Activated CD4-positive, alpha-beta T cell treated with anti-CD3 and anti-CD28 coated beads, Interleukin-2, amount 50 U/mL, for 48 hours (primary cell): Measurements from ENCODE around the gene DAPK1.
"Not testable (repeated sequence)": the region's sequence is repeated elsewhere in the genome, so short reads cannot be mapped to it uniquely, and the experiment has no call there.

ENCODE experiments used
- DNase-seq, 2 experiments: peaks; one replicate each; pipeline ENCODE4 v3.0.0-alpha.2; 2020

Gene DAPK1

DNA sequence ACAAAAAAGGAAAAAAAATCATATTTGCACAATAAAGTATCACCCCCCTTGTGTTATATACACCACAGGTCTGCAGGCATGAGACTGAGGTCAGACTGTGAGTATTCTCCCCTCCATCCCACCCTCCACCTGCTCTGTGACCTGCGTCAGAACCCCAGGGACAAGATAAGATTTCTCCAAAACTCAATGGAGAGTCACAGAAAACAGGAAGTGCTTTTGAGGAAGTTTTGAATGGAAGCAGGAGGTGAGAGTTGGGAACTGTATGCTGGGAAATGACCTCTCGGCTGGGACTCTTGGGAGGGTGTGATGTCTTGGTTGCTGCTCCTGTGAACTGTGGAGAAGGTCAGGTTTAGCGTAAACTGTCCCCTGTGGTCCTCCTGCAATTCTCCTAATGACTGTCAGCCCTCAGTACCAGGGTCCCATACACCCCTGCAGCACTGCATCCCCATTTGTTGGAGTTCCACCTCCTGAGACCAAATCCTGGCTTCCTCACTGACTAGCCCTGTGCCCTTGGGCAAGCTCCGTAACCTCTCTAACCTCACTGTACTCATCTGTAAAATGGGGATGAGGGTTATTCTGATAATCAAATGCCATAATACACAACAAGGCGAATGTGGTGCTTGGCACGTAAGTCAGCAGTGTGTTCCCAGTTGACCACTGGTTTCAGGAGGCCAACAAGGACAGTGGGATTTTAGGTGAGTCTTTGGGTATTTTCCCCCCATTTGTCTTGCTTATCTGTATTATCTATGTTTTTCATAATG is 221.4 kb downstream of the DAPK1 start:
- DNase-seq: no peak

DNA sequence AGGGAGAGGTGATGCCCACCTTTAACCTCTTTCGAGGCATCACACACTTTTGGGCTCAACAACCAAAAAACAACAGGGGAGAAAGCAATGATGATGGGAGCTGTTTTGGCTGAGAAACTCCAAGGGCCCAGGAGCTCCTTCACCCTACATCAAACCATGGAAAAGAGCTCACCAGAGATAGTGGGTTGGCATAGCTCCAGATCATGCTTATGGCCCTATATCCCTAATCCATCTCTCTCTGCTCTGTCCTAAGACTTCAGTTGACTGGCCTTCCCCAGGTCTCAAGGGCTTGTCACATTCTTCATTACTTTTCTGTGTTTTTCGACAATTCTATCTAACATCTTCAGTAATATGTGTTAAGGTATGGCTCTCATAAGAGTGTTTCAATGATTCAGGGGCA is 222.5 kb downstream of the DAPK1 start:
- no peak for DNase-seq

DNA sequence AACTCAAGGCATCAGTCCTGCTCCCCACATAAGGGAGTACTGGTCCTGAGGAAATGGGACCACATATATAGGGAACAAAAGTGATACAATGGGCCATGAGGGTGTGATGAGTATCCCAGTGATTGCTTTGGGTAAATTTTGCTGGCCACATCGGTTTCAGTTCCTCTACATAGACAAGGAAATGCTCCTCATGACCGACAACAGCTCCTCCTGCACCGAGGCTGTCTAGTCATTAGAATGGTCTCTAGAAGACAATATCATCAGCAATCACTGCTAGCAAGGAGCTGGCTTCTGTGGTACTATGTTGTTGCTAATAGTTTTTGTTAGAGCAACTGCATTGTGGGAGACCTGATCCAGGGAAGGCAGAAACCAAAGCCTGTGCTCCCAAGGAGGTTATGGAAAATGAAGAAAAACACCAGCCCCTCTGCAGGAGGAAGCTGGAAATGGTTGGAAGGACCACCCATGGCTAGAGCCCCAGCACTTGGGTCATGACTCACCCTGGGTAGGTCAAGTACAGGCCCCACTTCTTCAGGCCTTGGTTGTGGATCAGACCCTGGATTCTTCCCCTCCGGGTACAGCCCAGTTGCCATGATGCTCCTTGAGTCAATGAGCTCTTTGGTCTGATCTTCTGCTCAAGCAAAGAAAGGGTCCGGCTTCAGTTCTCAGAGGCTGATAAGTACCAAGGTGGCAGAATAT is 224.9 kb downstream of the DAPK1 start:
- no peak for DNase-seq

DNA sequence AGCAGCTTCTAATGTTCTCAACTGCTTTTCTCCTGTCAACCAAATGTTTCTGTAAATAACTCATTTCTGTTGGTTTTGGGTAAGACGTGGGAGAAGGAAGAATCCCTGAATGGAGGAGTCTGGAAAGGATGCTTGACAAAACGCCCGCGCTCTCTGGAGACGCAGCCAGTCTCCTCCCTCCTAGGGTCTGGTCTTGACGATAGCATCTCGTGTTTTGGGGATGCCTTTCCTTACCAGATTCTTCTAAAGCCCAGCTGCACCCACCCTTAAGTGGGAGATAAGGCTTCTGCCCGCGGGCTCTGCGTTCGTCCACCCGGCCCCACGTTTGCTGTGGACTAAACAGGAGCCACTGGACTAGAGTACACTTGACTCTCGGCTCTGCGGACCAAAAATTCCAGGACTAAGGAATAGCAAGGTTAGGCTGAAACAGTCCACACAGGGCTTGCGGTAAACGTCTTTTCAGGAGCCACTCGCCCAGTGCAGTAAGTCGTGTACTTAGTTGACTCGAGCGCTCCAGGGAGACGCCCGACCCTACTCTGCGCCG is 227.8 kb downstream of the DAPK1 start:
- no peak for DNase-seq

DNA sequence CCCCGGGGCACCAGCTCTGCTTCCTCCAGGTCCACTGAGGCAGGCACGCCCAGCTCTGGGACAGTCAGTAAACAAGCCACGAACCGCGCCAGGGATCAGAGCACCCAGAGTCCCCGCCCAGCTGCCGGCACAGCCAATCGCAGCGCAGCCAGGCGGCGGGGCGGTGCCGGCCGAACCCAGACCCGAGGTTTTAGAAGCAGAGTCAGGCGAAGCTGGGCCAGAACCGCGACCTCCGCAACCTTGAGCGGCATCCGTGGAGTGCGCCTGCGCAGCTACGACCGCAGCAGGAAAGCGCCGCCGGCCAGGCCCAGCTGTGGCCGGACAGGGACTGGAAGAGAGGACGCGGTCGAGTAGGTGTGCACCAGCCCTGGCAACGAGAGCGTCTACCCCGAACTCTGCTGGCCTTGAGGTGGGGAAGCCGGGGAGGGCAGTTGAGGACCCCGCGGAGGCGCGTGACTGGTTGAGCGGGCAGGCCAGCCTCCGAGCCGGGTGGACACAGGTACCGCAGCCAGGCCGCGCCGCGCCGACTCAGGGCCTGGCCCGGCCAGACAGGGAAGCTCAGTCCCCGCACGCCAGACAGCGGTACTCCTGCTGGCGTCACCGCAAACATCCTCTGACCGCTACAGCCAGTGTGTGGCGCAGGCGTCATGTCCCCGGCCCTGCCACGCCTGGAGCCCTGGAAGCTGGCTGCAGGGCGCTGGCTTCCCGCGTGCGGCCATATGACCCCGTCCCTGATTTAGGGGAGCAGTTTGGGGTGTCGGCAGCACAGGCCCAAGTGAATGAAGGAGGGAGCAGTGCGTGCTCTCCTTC is 228.4 kb downstream of the DAPK1 start, which contains the start of gene CTSL:
CTSL (plus strand) TSS at position 220 of the 810 bp plus-strand sequence. CDS start 1,485 bp downstream, outside the sequence.
- peak; percentile 57 to 66 for DNase-seq

DNA sequence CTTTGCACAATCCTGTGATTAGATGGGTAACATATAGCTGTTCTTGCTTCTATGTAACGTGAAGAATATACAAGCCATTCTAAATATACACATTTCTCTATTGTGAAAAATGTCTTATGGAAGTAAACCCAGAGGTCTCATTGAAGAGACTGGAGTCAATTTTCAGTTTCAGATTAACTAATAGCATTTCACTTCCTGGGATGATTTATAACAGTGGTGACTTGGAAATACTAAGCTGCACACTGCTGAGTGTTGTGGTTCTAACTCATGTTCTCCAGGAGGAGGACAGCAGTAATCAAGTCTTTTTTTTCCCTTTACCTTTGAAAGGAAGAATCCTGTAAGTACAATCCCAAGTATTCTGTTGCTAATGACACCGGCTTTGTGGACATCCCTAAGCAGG is 231.6 kb downstream of the DAPK1 start:
- DNase-seq: no peak

DNA sequence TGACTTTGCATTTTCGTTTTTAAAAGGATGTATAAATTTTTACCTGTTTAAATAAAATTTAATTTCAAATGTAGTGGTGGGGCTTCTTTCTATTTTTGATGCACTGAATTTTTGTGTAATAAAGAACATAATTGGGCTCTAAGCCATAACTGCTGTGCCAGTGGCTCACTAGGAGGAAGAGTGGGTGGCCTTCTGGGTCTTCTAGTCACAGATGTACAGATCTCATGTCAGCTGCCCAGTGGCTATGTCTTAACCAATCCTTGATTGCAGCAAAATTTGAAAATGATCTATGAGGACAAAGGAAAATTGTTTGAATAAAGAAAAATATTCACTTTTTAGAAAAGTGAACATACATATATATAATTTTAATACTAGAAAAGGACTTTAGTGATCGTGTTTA is 233.7 kb downstream of the DAPK1 start:
- no peak for DNase-seq

DNA sequence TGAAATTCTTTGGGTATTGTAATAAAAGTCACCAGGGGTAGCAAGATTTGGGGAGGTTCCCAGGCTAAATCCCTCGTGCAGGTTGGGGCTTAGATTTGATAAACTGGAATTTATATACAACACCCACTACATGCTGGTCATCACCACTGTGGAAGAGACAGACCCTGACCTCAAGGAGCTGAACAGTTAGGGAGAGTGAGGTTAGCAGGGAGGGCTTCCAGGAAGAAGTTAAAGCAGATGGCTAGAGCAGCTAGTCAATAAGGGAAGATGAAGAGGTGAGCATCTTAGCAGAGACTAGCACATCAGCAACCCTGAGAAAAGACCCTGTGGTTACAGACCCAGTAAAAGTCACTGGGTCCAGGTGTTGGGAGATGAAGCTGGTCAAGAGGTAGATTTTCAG is 234.7 kb downstream of the DAPK1 start:
- DNase-seq: no peak

DNA sequence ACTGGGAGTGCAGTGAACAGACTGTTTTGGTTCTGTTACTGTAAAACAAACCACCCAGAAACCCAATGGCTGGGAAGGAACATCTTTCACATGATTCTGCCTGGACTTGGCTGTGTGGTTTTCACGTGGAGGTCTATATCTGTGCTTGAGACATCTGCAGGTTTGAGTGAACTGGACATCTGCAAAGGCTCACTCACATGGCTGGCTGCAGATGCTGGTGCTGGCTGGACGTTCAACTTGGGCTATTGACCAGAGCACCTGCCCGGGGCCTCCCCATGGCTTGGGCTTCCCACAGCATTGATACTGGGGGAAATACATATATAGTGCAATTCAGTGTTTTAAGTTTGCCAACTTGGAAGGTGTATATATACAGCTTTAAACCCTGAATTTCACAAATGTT is 235.1 kb downstream of the DAPK1 start:
- DNase-seq: no peak

DNA sequence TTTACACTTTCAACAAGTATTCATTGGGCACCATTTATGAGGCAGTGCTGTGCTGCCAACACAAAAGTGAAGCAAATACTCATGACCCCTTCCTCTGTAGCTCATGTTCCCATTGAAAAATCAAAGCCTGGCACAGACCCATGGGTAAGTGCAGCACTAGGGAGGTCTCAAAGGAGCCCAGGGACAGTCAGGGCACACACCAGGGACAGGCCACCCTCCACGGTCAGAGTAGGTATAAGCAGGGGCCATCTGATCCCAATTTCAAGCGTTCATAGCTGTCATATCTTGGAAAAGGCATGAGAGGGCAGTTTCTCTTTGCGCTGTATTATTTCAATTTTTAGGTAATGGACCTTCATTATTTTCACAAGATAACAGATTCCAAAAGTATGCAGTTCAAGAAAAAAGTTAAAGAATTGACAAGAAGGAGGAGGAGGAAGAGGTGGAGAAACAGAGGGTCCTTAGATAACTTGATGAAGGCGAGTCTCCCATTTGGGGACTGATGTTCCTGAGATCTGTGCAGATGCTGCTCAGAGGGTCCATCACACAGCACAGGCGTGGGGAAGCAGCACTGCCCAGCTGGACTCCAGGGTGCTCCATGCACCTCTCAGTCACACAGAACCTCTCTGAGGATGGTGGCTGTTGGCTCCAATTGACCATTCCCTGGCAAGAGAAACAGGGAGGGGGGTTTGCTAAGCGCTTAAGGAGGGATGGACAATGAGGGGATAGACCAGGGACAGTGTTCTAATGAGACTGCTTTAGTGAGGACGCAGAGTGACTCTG is 235.8 kb downstream of the DAPK1 start:
- no peak for DNase-seq

DNA sequence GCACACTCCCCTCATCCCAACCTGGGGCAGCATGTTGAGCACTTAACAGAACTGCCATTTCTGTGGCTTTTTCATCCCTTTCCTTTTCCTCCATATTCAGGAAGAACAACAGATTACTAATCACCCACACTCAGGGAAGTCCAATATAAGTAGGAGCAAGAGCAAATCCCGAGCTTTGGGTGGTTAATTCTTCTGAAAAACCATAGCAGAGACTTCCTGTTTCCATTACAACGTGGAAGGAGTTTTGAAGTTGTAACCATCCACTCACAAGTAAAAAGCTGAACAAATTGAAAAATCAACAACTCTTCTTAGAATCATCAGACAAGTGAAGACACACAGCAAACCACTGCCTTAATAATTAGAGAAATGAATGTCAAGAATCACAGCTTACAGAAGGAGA is 236.4 kb downstream of the DAPK1 start:
- DNase-seq: no peak

DNA sequence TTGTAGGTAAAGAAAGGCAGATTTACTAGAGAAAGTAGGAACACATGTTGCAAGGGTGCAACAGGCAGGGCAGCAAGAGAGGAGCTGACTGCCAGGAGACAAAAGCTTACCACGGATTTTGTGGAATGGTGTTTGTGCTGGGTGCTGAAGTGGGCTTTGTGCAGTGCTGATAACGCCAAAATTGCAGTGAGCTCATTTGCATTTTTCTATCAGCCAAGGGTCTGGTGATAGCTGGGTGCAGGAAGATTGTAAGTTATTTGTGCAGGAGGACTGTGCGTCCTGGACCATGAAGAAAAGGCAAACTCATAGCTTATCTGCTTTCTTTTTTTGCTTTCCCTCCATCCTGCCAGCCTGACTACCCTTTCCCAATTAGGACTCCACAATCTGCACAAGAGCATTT is 241.9 kb downstream of the DAPK1 start:
- DNase-seq: no peak

DNA sequence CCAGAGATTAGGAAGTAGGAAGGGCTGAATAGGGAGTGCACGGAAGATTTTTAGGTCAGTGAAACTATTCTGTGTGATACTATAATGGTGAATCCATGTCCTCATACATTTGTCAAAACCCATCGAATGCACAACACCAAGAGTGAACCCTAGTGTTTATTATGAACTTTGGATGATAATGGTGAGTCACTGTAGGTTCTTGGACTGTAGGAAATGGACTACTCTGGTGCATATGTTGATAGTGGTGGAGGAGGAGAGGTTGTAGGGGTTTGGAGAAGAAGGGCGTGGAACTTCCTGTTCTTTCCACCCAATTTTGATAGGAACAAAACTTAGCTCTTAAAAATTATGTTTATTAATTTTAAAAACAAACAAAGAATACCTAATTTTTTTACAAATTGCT is 242.5 kb downstream of the DAPK1 start:
- DNase-seq: no peak

DNA sequence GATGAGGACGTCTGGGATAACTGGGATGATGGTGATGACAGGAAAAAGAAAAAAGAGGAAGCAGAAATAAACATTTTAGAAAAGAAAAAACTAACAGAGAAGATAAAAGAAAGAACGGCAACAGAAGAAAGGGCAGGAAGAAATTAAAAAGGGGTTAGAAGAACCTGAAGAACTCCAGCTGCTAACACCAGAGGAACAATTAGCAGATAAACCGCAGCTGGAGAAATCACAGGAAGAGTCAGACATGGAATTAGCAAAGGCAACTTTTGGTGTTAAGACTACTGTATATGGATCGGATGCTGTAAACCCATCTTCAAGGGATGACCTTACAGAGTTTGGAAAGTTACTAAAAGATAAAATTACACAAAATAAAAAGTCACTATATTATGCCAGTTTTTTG is 243.7 kb downstream of the DAPK1 start:
- DNase-seq: no peak

DNA sequence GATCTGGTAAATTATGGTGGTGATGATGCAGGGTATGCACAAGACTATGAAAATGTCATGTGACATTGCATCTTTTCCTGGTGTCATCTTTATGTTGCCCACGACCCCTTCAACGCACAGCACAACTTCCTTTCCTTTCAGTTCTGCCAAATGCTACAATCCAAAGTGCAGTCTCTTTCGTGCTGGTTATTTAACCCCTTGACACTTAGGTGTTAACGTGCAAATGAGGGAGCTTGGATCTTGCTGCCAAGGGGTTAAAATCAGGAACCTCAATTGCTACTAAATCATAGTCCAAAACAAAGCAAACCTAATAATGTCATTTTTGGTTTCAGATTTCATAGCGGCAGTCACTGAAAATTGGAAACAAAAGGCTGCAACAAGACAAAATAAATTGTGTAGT is 244.2 kb downstream of the DAPK1 start:
- DNase-seq: no peak

DNA sequence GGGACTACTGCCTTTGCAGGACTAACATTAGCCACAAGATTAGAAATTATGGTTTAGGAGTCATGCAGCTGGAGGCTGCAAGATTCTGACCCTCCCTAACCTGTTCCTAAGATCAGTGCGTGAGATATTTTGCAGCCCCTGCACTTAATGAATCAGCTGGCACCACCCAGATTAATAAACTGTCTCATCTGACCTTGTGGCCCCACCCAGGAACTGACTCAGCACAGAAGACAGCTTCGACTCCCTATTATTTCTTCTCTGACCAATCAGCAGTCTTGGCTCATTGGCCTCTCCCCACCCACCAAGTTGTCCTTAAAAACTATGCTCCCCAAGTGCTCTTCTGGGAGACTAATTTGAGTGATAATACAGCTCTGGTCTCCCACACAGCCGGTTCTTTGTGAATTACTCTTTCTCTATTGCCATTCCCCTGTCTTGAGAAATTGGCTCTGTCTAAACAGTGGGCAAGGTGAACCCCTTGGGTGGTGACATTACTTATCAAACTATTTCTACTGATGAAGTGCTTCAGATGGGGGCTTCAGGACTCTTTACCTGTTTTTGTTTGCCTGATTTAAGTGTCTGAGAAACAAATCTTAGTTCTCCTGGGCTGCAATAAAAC is 245.3 kb downstream of the DAPK1 start:
- DNase-seq: no peak

DNA sequence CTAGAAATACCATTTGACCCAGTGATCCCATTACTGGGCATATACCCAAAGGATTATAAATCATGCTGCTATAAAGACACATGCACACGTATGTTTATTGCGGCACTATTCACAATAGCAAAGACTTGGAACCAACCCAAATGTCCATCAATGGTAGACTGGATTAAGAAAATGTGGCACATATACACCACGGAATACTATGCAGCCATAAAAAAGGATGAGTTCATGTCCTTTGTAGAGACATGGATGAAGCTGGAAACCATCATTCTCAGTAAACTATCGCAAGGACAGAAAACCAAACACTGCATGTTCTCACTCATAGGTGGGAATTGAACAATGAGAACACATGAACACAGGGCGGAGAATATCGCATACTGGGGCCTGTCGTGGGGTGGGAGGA is 246.6 kb downstream of the DAPK1 start:
- DNase-seq: not testable (repeated sequence)

DNA sequence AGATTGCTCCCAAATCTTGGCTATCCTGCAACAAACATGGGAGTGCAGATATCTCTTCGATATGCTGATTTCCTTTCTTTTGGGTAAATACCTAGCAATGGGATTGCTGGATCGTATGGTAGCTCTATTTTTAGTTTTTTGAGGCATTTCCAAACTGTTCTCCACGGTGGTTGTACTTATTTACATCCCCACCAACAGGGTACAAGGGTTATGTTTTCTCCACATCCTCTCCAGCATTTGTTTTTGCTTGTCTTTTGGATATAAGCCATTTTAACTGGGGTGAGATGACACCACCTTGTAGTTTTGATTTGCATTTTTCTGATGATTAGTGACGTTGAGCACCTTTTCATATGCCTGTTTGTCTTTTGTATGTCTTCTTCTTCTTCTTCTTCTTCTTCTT is 248.5 kb downstream of the DAPK1 start:
- DNase-seq: no peak

DNA sequence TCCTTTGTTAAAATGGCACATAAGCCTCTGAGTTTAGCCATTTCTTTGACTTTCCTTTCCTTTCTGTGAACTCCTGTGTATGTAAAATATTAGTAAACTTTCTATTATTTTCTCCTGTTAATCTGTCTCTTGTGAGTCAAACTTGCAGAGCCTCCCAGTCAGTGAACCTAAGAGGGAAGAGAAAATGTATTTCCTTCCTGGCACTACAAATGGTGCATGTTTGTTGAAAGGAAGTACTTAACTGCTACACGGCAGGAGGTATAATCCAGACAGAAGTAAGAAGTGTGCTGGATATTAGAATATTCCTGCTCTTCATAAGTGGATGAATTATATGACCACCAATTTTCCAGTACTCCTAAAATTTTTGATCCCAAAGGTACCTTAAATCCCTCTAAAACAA is 251.2 kb downstream of the DAPK1 start:
- DNase-seq: no peak

DNA sequence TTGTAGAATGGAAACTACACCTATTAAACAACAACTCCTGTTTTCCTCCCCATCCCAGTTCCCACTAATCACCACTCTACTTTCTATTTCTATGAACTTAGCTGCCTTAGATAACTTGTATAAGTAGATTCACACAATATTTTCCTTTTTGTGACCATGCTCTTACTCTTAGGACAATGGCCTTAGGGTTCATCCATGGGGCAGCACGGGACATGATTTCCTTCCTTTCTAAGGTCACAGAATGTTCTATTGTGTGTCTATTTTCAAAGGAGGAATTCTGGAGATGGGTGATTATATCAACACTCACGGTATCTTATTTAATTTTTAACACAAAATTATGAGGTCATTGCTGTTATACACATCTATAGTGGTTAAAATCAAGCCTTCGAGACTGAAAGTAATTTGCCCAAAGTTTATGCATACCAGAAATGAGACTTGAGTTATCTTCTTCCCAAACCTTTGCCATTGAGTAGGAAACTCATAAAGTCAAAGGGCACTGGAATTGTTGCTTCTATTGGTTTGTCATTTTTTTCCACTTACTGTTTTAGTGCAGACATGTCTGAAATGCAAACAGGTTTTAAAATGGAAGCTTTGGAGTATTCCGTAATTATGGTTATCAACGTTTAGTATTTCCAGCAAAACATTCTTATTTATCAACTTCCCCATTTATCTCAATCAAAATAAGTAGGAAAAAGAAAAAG is 251.8 kb downstream of the DAPK1 start:
- DNase-seq: no peak

DNA sequence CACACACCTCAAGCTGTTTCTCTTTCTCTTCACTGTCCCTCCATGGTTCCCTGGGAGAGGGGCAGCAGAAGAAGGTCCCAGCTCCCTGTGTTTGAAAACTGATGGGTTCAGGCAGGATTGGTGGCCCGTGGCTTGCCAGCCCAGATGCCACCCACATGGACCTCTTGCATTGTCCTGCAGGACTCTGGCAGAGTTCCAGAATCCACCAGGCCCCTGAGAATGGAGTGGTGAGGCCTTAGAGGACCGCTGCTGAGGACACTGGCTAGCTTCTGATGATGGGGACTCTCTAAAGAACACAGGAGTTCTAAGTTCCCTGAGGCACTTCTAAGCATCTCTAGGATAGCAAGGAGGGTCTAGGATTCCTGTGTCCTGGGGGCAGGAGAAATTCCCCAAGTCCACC is 253.1 kb downstream of the DAPK1 start:
- DNase-seq: no peak

DNA sequence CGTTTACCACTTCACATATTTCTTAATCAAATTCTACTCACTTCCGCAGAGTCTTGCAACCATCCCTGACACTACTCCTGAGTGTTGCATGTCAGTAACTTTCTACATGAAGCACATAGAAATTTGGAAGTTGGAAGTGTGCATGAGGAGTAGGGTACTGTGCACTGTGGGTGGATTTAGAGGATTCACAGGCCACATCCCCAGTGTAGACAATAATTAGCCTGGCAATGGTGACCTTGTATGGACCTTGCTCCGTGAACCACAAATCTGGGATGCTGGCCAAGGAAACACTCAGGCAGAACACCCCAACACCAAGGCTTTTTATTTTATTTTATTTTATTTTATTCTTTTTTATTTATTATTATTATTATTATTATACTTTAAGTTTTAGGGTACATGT is 253.8 kb downstream of the DAPK1 start:
- no peak for DNase-seq
